Embryonic facial prominence (tissue), 1 donor: ENCODE data around the gene TMEFF2.

Source experiments
- DNase-seq: peaks from one replicate; pipeline ENCODE4 v3.0.0-alpha.2; 2016; ENCODE audit errors: extremely low spot score

TMEFF2 gene, protein sequence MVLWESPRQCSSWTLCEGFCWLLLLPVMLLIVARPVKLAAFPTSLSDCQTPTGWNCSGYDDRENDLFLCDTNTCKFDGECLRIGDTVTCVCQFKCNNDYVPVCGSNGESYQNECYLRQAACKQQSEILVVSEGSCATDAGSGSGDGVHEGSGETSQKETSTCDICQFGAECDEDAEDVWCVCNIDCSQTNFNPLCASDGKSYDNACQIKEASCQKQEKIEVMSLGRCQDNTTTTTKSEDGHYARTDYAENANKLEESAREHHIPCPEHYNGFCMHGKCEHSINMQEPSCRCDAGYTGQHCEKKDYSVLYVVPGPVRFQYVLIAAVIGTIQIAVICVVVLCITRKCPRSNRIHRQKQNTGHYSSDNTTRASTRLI

GRCh38 chr2:192194866-192195547 is at the start of gene TMEFF2:
TMEFF2 (minus strand) TSS chr2:192194933; CDS start chr2:192194524, 409 bp downstream.
- DNase-seq, result peak; percentile 60

DNA sequence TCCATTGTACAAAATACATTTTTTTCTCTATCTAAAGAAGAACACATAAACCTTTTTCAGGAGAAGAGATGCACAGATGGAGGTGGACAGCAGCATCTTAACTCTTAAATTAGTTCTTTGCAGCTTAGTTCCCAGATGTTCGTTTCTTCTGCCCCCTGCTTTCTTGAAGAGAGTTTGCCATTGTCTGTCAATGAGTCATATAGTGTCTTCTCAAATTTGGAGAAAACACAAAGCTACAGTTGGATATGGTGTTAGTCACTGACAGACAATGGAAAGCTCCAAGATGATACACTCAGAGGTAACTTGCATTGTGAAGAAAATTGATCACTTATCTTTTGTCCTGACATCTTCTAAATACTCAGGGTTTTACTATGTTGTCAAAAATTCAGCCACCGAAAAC is 48.8 kb upstream of the TMEFF2 start:
- DNase-seq, result no peak

- no peak for DNase-seq
These were observed 41.4 kb upstream of the TMEFF2 start for GRCh38 chr2:192236136-192236535.

DNA sequence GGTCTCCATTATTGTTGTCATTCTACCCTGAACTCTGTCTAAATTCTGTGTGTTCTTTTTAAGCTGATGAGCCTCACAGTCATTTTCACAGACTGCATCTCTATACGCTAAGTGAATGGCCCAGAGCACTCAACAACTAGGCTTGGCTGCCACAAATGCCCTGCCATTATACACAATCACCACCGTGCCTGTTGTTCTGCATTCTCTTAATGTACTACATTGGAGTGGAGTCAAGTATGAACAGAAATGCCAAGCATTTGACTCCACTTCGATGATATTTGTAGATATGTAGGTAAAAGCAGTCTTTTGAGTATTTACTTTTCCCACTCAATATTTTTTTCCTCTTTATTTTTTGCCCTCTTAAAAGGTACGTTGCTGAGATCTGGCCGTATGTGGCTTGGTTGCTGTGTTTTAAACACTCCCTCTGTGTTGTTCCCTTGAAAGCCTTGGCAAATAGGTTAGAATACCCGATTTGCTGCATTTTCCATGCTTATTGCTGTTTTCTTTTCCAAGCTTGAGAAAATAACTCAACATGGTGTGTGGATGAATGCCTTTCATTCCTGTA is 36.2 kb upstream of the TMEFF2 start:
- no peak for DNase-seq

- no peak for DNase-seq
These were observed 34.0 kb upstream of the TMEFF2 start for GRCh38 chr2:192228685-192229084.

DNA sequence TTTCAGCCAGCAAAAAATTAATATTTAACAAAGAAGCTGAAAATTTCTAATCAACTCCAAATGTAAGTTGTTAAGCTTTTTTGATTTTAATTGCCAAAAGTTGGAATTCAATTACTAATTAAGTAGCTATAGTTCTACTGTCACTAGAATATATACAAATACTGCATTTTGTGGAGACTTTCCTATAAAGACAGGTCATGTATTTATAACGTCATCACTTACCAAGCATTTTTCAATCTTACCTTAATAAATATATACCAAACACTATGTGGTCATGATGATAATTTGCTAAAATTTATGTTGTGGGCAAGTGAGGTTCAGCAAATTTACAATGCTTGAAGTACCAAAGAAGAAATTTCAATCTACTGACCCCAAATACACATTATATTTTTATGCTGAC is 24.2 kb upstream of the TMEFF2 start:
- no peak for DNase-seq

GRCh38 chr2:192218377-192218776 is 23.6 kb upstream of the TMEFF2 start:
- DNase-seq, result no peak

- DNase-seq, result no peak
These were observed 21.6 kb upstream of the TMEFF2 start for GRCh38 chr2:192216336-192216735.

DNA sequence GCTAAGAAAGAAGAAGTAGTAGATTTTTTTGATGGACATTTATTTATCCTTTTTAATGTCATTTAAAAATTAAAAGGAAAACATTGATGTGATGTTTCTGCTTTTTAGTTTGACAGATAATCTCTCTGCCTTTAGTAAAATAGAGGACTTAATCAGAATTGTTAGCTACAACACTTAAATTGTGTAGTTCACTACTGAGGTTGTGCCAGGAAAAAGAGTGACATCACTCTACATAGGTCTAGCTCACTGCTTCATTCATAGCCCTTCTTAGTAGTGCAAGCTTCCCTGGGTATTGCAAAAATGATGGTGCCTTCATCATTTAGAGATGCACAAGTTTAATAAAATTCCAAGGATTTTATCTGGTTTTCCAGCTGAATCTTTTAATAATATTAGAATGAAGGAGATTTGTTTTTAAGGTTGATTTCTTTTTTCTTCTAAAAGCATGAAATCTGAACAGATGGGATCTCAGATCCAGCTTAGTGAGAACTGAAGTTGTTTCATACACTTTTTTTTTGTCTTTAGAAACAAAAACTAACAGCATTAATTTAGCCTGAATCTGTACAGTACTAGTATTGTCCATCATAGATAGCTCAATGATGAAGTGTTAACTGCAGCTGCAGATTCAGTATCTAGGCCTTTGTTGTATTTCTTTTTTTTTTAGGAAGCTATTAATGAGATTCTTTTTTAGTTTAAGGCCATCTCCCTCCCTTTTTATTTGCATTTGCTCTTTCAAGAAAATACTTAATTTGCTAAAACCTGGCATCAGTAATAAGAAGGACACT is 20.6 kb upstream of the TMEFF2 start:
- DNase-seq, result no peak

- DNase-seq, result no peak
These were observed 14.1 kb upstream of the TMEFF2 start for GRCh38 chr2:192208848-192209247.

- DNase-seq, result no peak
These were observed 11.7 kb upstream of the TMEFF2 start for GRCh38 chr2:192206399-192206798.

GRCh38 chr2:192203876-192204275 is 9.1 kb upstream of the TMEFF2 start:
- DNase-seq, result no peak

DNA sequence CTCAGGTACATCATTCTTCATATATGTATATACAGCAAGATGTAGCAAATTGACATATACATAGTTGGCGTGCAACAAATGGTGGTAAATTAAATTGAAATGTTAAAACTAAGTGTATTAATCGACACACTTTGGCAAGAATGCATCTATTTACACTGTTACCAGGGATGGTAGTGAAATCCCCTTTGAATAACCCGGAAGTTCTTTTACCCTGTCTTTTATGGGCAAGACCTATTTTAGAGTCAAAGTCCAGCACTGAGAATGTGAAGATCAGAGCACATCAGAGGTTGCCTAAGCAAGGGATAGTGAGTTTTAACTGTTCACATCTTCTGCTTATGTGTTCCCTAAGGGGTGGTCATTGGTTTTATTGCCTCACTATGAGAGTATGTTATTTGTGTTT is 7.6 kb upstream of the TMEFF2 start:
- no peak for DNase-seq

GRCh38 chr2:192201116-192201515 is 6.4 kb upstream of the TMEFF2 start:
- DNase-seq, result no peak

DNA sequence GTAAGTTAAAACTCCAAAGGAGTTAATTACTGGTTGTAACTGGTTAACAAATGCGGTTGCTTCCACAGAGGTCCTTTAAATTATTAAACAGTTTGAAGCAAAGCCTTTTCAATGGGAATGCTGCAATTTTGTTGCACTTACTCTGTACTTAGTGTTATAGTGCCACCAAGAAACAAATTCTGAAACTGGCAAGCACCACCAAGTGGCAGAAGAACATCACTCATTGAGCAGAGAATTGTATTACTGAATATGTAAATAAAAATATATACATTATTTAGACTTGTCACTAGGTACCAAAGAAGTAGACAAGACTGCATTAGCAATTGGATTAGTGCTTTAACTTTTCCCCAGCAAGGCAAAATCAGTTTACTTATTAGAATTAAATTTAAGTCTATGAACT is 2.6 kb upstream of the TMEFF2 start:
- DNase-seq, result no peak

GRCh38 chr2:192196421-192197194 is 1.9 kb upstream of the TMEFF2 start:
- DNase-seq, result no peak

GRCh38 chr2:192195548-192196418 is 1.1 kb upstream of the TMEFF2 start:
- DNase-seq, result no peak

DNA sequence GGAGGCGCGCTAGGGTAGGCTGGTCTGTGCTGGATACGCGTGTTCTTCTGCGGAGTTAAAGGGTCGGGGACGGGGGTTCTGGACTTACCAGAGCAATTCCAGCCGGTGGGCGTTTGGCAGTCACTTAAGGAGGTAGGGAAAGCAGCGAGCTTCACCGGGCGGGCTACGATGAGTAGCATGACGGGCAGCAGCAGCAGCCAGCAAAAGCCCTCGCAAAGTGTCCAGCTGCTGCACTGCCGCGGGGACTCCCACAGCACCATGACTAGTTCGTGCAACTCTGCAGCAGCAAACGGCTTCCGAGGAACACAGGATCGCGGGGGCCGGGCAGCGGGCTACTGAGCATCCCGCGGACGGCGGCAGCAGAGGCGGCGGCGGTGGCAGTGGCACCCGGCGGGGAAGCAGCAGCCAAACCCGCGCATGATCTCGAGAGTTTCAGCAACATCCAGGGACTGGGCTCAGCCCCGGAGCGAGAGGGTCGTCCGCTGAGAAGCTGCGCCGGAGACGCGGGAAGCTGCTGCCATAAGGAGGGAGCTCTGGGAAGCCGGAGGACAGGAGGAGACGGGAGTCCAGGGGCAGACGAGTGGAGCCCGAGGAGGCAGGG is 368 bp downstream of the TMEFF2 start:
- no peak for DNase-seq

DNA sequence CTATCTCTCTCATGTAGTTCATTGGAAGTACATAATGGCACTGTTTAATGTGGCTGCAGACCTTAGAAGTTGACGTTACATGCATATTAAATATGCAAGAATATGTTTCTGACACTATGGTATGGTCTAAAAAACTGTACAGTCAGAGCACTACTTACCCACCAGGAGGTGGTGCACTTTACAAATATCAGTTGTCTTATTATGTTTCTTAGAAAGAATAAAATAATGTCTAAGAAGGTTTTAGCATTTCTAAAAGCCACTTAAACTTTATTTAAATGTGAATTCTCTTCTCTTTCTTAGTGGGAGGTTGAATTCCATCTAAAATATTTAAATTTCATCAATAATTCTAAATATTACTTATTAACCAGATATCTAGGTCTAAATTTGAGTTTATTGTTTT is 4.3 kb downstream of the TMEFF2 start:
- no peak for DNase-seq

GRCh38 chr2:192186806-192187205 is 7.9 kb downstream of the TMEFF2 start:
- DNase-seq, result no peak
